Measurements from ENCODE around the gene SLC26A4.

DNA sequence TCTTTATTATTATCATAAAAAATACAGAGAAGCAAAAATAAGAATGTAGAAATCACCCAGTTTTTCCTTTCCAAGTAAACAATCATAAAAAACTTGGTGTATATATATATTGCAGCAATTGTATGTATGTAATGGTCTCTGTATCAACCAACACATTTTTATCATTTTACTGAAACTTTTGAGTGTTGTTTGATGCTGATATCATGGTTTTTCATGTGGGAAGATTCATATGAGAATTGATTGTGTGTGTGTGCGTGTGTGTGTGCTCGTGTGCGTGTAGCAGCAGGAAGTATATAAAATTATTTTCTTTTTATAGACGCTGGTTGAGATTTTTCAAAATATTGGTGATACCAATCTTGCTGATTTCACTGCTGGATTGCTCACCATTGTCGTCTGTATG is 22.3 kb downstream of the SLC26A4 start:
- TF ChIP-seq, protein P1, sequence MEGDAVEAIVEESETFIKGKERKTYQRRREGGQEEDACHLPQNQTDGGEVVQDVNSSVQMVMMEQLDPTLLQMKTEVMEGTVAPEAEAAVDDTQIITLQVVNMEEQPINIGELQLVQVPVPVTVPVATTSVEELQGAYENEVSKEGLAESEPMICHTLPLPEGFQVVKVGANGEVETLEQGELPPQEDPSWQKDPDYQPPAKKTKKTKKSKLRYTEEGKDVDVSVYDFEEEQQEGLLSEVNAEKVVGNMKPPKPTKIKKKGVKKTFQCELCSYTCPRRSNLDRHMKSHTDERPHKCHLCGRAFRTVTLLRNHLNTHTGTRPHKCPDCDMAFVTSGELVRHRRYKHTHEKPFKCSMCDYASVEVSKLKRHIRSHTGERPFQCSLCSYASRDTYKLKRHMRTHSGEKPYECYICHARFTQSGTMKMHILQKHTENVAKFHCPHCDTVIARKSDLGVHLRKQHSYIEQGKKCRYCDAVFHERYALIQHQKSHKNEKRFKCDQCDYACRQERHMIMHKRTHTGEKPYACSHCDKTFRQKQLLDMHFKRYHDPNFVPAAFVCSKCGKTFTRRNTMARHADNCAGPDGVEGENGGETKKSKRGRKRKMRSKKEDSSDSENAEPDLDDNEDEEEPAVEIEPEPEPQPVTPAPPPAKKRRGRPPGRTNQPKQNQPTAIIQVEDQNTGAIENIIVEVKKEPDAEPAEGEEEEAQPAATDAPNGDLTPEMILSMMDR (IDR thresholded peaks at IDR 0.05), result no peak
- TF ChIP-seq POLR2A (IDR thresholded peaks at IDR 0.05), result no peak
